Nephron progenitor cell (in vitro differentiated cells): Measurements from ENCODE around the gene RPS6KL1.

Source experiments
- DNase-seq: peaks from one replicate; pipeline ENCODE4 v3.0.0; 2021
- H3K27ac Mint-ChIP-seq: 2 replicates; pipeline ENCODE4 v1.8.0; 2021; ENCODE audit warnings: mild to moderate bottlenecking, moderate library complexity, mixed read lengths
- H3K27me3 Mint-ChIP-seq: 2 replicates; pipeline ENCODE4 v1.8.0; 2021; ENCODE audit warnings: mild to moderate bottlenecking, low read depth, mixed read lengths; ENCODE audit not compliant: poor library complexity
- H3K36me3 Mint-ChIP-seq: 2 replicates; pipeline ENCODE4 v1.8.0; 2021; ENCODE audit warnings: low read depth, mixed read lengths
- H3K4me1 Mint-ChIP-seq: 2 replicates; pipeline ENCODE4 v1.8.0; 2021; ENCODE audit warnings: mixed read lengths
- H3K4me3 Mint-ChIP-seq: 2 replicates; pipeline ENCODE4 v1.8.0; 2021; ENCODE audit warnings: mild to moderate bottlenecking, moderate library complexity, mixed read lengths
- H3K9me3 Mint-ChIP-seq: 2 replicates; pipeline ENCODE4 v1.8.0; 2021; ENCODE audit warnings: mild to moderate bottlenecking, moderate library complexity, mixed read lengths
- TF ChIP-seq, protein P1 (sequence below): fragments of 200-600 bp; sonication (generic); IDR thresholded peaks from 2 replicates; pipeline ENCODE4 v1.5.0; 2021; ENCODE audit warnings: antibody characterized with exemption

The RPS6KL1 gene

DNA sequence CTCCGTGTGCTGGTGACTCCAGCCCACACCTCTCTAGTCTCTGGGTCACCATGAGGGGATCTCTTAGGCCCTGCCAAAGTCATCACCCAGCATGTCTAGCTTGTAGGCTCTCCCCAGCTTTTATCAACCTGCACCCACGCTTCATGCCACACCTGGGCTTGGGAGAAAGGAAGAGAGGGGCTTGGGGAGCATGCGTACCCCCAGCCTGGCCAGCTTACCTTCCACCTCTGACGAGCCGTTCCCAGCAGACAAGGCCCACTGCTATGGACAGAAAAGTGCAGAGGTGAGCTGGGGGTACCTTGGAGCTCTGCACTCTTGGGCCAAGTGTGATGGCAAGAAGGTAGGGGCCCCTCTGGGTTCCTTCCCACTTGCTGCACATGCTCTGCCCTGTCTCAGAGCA is 30.6 kb upstream of the RPS6KL1 start:
- Mint-ChIP-seq H3K9me3 (no peaks in the 10 kb centered on the region), H3K27me3 (peaks cover 7% of the 10 kb centered on the region), H3K36me3 (peaks cover 12% of the 10 kb centered on the region), H3K4me1 (peaks cover 63% of the 10 kb centered on the region), H3K4me3 (peak overlapping the region; percentile 75), H3K27ac (peak overlapping the region; percentile 30)
- DNase-seq, result no peak
- TF ChIP-seq, protein P1, sequence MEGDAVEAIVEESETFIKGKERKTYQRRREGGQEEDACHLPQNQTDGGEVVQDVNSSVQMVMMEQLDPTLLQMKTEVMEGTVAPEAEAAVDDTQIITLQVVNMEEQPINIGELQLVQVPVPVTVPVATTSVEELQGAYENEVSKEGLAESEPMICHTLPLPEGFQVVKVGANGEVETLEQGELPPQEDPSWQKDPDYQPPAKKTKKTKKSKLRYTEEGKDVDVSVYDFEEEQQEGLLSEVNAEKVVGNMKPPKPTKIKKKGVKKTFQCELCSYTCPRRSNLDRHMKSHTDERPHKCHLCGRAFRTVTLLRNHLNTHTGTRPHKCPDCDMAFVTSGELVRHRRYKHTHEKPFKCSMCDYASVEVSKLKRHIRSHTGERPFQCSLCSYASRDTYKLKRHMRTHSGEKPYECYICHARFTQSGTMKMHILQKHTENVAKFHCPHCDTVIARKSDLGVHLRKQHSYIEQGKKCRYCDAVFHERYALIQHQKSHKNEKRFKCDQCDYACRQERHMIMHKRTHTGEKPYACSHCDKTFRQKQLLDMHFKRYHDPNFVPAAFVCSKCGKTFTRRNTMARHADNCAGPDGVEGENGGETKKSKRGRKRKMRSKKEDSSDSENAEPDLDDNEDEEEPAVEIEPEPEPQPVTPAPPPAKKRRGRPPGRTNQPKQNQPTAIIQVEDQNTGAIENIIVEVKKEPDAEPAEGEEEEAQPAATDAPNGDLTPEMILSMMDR, result no peak

DNA sequence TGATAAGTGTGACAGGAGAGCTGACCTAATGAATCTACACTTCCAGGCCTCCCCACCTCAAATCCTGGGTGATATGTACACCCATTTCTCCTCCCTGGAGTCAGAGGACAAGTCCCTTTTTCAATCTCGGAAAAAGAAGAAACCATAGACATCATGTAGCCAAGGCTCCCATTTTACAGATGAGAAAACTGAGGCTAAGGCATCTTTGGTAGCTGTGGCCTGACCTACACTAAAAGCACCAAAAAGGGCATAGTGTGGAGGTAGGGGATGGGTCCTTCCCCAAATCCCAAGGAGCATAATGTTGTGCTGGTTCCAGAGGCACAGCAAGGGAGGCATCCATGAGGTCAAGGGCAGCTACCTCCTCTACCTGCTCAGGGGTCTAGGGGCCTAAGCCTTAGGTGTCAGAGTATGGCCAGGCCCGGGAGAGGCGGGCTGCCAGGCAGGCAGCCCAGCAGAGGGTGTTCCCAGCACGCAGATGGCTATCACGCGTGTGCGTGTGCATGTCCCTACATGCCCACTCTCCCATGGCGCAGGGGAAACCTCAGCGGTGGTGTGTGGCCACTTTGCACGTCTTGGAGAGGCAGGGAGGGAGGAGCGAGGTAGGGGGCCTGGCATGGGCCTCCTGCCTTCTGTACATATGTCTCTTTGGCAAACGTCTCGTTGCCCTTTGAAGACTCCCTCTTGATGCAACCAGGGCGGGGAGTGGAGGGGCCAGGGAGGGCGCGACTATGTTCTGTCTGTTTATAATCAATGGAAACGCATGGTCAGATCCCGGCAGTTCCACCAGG is 29.8 kb upstream of the RPS6KL1 start:
- no peak for DNase-seq
- Mint-ChIP-seq H3K27ac (no peak overlapping the region), H3K36me3 (peaks cover 18% of the 10 kb centered on the region), H3K9me3 (no peaks in the 10 kb centered on the region), H3K4me3 (peak overlapping the region; percentile 75), H3K4me1 (peaks cover 63% of the 10 kb centered on the region), H3K27me3 (no peaks in the 10 kb centered on the region)
- TF ChIP-seq, protein P1, result no peak

DNA sequence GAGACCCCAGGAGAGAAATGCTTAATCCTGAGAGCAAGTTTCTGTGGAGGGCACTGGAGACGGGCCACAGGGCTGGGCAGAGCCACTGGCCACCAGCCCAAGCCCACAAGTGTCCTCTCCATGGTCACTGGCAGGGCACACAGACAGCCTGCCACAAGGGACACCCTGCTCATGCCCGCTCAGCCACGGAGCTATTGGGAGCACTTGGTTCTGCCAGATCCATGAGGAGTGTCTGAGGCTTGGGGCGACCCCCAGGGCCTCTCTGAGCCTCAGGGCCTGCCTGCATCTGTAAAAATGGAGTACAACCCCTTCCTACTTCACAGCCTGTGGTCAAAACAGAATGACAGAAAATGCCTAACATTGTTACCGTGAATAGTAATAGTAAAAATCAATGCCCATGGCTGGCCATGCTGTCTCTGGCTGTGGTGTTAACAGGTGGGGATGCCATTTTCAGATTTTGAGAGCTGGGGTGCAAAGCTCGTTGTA is 29.2 kb upstream of the RPS6KL1 start:
- no peak for DNase-seq
- no peak overlapping the region for H3K27ac Mint-ChIP-seq
- H3K27me3 Mint-ChIP-seq, result no peaks in the 10 kb centered on the region
- peak overlapping the region; percentile 75 for H3K4me3 Mint-ChIP-seq
- TF ChIP-seq, protein P1, result no peak
- no peaks in the 10 kb centered on the region for H3K9me3 Mint-ChIP-seq
- H3K4me1 Mint-ChIP-seq, result peaks cover 61% of the 10 kb centered on the region
- peaks cover 18% of the 10 kb centered on the region for H3K36me3 Mint-ChIP-seq

DNA sequence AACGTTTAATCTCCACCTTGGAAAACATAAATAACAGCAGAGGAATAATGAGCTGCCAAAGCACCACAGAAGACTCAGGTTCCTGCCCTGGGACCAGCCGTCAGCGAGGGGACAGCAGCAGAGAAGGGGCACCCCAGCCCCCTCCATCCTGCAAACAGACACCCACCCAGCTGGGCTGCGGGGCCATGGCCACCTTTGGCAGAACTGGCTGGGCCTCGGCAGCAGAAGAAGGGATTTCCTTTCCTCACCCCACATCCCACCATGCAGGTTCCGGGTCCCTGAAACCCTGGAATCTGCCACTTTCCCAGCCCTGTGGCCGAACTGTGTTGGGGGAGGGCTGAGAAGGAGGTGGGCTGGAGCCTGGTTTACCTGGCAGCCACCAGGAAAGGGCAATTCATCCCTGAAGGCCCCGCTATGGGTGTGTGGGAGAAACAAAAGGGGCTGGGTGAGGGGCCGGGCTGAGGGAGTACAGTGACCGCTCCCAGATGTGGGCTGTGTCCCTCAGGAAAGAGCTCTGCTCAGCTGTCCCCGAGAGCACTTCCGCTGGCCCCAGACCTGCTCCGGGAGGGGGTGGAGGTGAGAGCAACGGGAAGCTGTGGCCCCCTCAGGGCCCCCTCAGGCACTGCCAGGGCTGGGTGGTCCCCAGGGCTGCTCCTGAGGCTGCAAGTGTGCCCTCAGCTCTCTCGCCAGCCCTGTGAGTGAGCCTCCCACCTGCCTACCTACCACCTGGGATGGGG is 28.6 kb upstream of the RPS6KL1 start:
- Mint-ChIP-seq H3K4me3 (peak overlapping the region; percentile 69), H3K27me3 (no peaks in the 10 kb centered on the region), H3K36me3 (peaks cover 18% of the 10 kb centered on the region)

DNA sequence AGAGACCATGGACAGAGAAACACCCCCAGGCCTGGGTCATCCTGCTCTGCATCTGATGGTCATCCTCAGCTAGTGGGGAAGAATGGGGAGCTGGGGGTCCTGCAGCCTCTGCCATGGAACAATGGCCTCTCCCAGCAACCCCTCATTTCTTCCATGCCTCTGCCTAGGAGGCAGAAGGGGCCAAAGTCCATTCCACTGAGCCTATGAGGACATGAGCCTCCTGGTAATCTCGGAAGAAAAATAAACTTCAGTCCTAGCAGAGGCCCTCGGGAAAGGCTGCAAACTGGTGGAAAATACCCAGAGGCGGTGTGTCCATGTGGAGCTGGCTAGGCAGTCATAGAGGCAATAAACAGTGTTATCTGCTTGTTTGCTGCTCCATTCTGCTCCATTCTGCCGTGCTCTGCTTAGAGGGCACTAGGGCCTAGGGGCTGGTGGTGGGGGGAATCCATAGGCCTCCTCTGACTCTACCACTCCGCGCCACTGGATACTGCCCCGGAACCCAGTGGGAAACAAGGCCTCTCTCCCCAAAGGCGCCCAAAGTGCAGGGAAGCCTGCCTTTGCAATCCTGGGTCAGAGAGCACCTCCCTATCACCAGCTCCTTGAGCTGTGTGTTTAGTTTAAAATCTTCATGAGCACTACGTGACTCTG is 27.9 kb upstream of the RPS6KL1 start:
- no peaks in the 10 kb centered on the region for H3K9me3 Mint-ChIP-seq
- H3K4me3 Mint-ChIP-seq, result peak overlapping the region; percentile 69
- TF ChIP-seq, protein P1, result no peak
- H3K36me3 Mint-ChIP-seq, result peaks cover 18% of the 10 kb centered on the region
- H3K4me1 Mint-ChIP-seq, result peaks cover 57% of the 10 kb centered on the region
- peak overlapping the region; percentile 87 for H3K27ac Mint-ChIP-seq
- H3K27me3 Mint-ChIP-seq, result no peaks in the 10 kb centered on the region
- DNase-seq, result no peak

More for the DNA sequence above, 28.6 kb upstream of the RPS6KL1 start:
- TF ChIP-seq, protein P1, result no peak
- no peak for DNase-seq
- H3K9me3 Mint-ChIP-seq, result no peaks in the 10 kb centered on the region
- H3K4me1 Mint-ChIP-seq, result peaks cover 57% of the 10 kb centered on the region
- peak overlapping the region; percentile 87 for H3K27ac Mint-ChIP-seq
